ENCODE data around the gene SREK1.

Gene SREK1, protein sequence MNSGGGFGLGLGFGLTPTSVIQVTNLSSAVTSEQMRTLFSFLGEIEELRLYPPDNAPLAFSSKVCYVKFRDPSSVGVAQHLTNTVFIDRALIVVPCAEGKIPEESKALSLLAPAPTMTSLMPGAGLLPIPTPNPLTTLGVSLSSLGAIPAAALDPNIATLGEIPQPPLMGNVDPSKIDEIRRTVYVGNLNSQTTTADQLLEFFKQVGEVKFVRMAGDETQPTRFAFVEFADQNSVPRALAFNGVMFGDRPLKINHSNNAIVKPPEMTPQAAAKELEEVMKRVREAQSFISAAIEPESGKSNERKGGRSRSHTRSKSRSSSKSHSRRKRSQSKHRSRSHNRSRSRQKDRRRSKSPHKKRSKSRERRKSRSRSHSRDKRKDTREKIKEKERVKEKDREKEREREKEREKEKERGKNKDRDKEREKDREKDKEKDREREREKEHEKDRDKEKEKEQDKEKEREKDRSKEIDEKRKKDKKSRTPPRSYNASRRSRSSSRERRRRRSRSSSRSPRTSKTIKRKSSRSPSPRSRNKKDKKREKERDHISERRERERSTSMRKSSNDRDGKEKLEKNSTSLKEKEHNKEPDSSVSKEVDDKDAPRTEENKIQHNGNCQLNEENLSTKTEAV

GRCh38 chr5:66144074-66144833 is at the start of gene SREK1:
SREK1 (plus strand) TSS chr5:66144300; CDS start chr5:66144377, 77 bp downstream.
- DNase-seq (ENCODE audit: extremely low spot score), result peak; percentile 94
- TF ChIP-seq FOXM1 (IDR thresholded peaks at IDR 0.05; ENCODE audit: borderline replicate concordance) (peak; percentile 73; the same call in 1 of the 2 replicates), ARNT (IDR thresholded peaks at IDR 0.05) (no peak), SP1 (IDR thresholded peaks at IDR 0.05) (no peak), ELF4 (IDR thresholded peaks at IDR 0.05) (no peak; the same call in 1 of the 2 replicates), NFRKB (IDR thresholded peaks at IDR 0.05) (peak; percentile 66), CTBP1 (IDR thresholded peaks at IDR 0.05; ENCODE audit: borderline replicate concordance) (no peak), SUZ12 (IDR thresholded peaks at IDR 0.05) (no peak), LEF1 (IDR thresholded peaks at IDR 0.05; ENCODE audit: borderline replicate concordance) (0 out of 2 replicates have a peak, but pooled peaks have one; percentile 20), FOXA1 (IDR thresholded peaks at IDR 0.05) (no peak), TARDBP (IDR thresholded peaks at IDR 0.05) (no peak; the same call in 1 of the 2 replicates), L3MBTL2 (conservative IDR thresholded peaks at IDR 0.05) (peak; percentile 82), ZNF384 (IDR thresholded peaks at IDR 0.05) (no peak), BHLHE40 (IDR thresholded peaks at IDR 0.05; ENCODE audit: borderline replicate concordance) (no peak), HDGF (IDR thresholded peaks at IDR 0.05; ENCODE audit: borderline replicate concordance) (no peak), FOXK2 (IDR thresholded peaks at IDR 0.05) (no peak)
- TF ChIP-seq, protein P1, sequence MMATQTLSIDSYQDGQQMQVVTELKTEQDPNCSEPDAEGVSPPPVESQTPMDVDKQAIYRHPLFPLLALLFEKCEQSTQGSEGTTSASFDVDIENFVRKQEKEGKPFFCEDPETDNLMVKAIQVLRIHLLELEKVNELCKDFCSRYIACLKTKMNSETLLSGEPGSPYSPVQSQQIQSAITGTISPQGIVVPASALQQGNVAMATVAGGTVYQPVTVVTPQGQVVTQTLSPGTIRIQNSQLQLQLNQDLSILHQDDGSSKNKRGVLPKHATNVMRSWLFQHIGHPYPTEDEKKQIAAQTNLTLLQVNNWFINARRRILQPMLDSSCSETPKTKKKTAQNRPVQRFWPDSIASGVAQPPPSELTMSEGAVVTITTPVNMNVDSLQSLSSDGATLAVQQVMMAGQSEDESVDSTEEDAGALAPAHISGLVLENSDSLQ (IDR thresholded peaks at IDR 0.05), result no peak
- ChIA-PET CTCF (interaction anchor here (0.6 to 1.3 kb wide), 2 partner anchors 27 to 489 kb away, joined by 3 read pairs; no protein-coding TSS in a partner anchor), POLR2A (interaction anchor here (0.6 to 1.4 kb wide), 12 partner anchors 9 to 581 kb away, joined by 3 to 5 read pairs (median 3); partner anchors contain the start of genes CENPK, ERBIN, NLN and PPWD1)

DNA sequence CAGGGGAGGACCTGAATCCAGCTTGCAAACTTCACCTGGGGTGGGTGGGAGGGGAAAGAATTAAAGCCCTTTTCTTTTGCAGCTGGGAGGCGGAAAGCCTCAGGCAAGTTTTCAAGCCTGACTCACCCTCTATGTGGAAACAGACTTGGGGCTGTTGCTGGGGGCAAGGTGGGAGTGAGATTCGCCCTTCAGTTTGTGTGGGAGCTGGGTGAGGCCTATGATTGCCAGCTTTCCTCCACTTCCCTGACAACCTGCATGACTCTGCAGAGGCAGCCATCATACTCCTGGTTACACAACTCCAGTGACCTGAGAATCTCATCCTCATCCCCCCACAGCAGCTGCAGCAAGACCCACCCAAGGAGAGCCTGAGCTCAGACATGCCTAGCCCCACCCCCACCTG is 43.2 kb upstream of the SREK1 start:
- TF ChIP-seq ELF4 (IDR thresholded peaks at IDR 0.05) (no peak), ARNT (IDR thresholded peaks at IDR 0.05) (no peak), L3MBTL2 (conservative IDR thresholded peaks at IDR 0.05) (no peak), LEF1 (IDR thresholded peaks at IDR 0.05; ENCODE audit: borderline replicate concordance) (no peak)
- TF ChIP-seq, protein P1 (IDR thresholded peaks at IDR 0.05), result no peak
- no peak for DNase-seq (ENCODE audit: extremely low spot score)
- POLR2A ChIA-PET, result interaction anchor here (0.8 kb wide), 1 partner anchor 43 kb away, joined by 3 read pairs; the partner anchor contains the start of gene SREK1
- CTCF ChIA-PET, result no interaction called here

- TF ChIP-seq ZNF384 (IDR thresholded peaks at IDR 0.05) (no peak), ELF4 (IDR thresholded peaks at IDR 0.05) (no peak), L3MBTL2 (conservative IDR thresholded peaks at IDR 0.05) (no peak), HDGF (IDR thresholded peaks at IDR 0.05; ENCODE audit: borderline replicate concordance) (no peak), BHLHE40 (IDR thresholded peaks at IDR 0.05; ENCODE audit: borderline replicate concordance) (no peak), FOXK2 (IDR thresholded peaks at IDR 0.05) (no peak), FOXM1 (IDR thresholded peaks at IDR 0.05; ENCODE audit: borderline replicate concordance) (no peak), SP1 (IDR thresholded peaks at IDR 0.05) (no peak)
- ChIA-PET CTCF (no interaction called here), POLR2A (no interaction called here)
- no peak for DNase-seq (ENCODE audit: extremely low spot score)
Observed at GRCh38 chr5:66113160-66113559, 30.9 kb upstream of the SREK1 start.

- TF ChIP-seq FOXM1 (IDR thresholded peaks at IDR 0.05; ENCODE audit: borderline replicate concordance) (no peak), SUZ12 (IDR thresholded peaks at IDR 0.05) (no peak), NFRKB (IDR thresholded peaks at IDR 0.05) (no peak), HDGF (IDR thresholded peaks at IDR 0.05; ENCODE audit: borderline replicate concordance) (no peak), FOXA1 (IDR thresholded peaks at IDR 0.05) (no peak), BHLHE40 (IDR thresholded peaks at IDR 0.05; ENCODE audit: borderline replicate concordance) (no peak), SP1 (IDR thresholded peaks at IDR 0.05) (no peak), ARNT (IDR thresholded peaks at IDR 0.05) (no peak), ZNF384 (IDR thresholded peaks at IDR 0.05) (no peak), ELF4 (IDR thresholded peaks at IDR 0.05) (no peak), L3MBTL2 (conservative IDR thresholded peaks at IDR 0.05) (no peak), LEF1 (IDR thresholded peaks at IDR 0.05; ENCODE audit: borderline replicate concordance) (no peak)
- TF ChIP-seq, protein P1 (IDR thresholded peaks at IDR 0.05), result no peak
- ChIA-PET CTCF (no interaction called here), POLR2A (no interaction called here)
- DNase-seq (ENCODE audit: extremely low spot score), result no peak
Observed at GRCh38 chr5:66118304-66118703, 25.8 kb upstream of the SREK1 start.

- POLR2A ChIA-PET, result no interaction called here
- CTCF ChIA-PET, result no interaction called here
- DNase-seq (ENCODE audit: extremely low spot score), result no peak
- TF ChIP-seq CTBP1 (IDR thresholded peaks at IDR 0.05; ENCODE audit: borderline replicate concordance) (no peak), SP1 (IDR thresholded peaks at IDR 0.05) (no peak), ELF4 (IDR thresholded peaks at IDR 0.05) (no peak), NFRKB (IDR thresholded peaks at IDR 0.05) (no peak), HDGF (IDR thresholded peaks at IDR 0.05; ENCODE audit: borderline replicate concordance) (no peak), FOXA1 (IDR thresholded peaks at IDR 0.05) (no peak), TARDBP (IDR thresholded peaks at IDR 0.05) (no peak), ZNF384 (IDR thresholded peaks at IDR 0.05) (no peak), FOXK2 (IDR thresholded peaks at IDR 0.05) (no peak), L3MBTL2 (conservative IDR thresholded peaks at IDR 0.05) (no peak), BHLHE40 (IDR thresholded peaks at IDR 0.05; ENCODE audit: borderline replicate concordance) (no peak), ARNT (IDR thresholded peaks at IDR 0.05) (no peak), FOXM1 (IDR thresholded peaks at IDR 0.05; ENCODE audit: borderline replicate concordance) (no peak), SUZ12 (IDR thresholded peaks at IDR 0.05) (no peak), LEF1 (IDR thresholded peaks at IDR 0.05; ENCODE audit: borderline replicate concordance) (no peak)
- TF ChIP-seq, protein P1 (IDR thresholded peaks at IDR 0.05), result no peak
Observed at GRCh38 chr5:66122379-66123034, 21.6 kb upstream of the SREK1 start.

Measured in HEK293T (cell line).